Upper lobe of right lung (tissue), 1 donor: ENCODE data around the gene GRM1. TPM values are rescaled to one million over a fixed set of nuclear protein-coding genes. Genes with fewer than 3 reads are reported as not detected.

Source experiments
- ATAC-seq: fragments of 200-7000 bp; cut with Tn5 transposase; one replicate; pipeline ENCODE4 v1.9.1; 2020; ENCODE audit warnings: mild to moderate bottlenecking, moderate library complexity
- DNase-seq: peaks from one replicate; pipeline ENCODE4 v3.0.0-alpha.2; 2020
- H3K27ac ChIP-seq: fragments of 200-600 bp; one replicate; pipeline ENCODE4 v1.8.0; 2022
- H3K27me3 ChIP-seq: fragments of 200-600 bp; one replicate; pipeline ENCODE4 v1.8.0; 2022; ENCODE audit warnings: mild to moderate bottlenecking
- H3K36me3 ChIP-seq: fragments of 200-600 bp; one replicate; pipeline ENCODE4 v1.8.0; 2022
- H3K4me1 ChIP-seq: fragments of 200-600 bp; one replicate; pipeline ENCODE4 v1.8.0; 2022
- H3K4me3 ChIP-seq: fragments of 200-600 bp; one replicate; pipeline ENCODE4 v1.8.0; 2022; ENCODE audit warnings: mild to moderate bottlenecking
- H3K9me3 ChIP-seq: fragments of 200-600 bp; one replicate; pipeline ENCODE4 v1.8.0; 2022
- CTCF ChIP-seq: fragments of 200-600 bp; IDR thresholded peaks from one replicate; pipeline ENCODE4 v1.8.0; 2022; ENCODE audit warnings: antibody characterized with exemption
- intact Hi-C: fragments of 100-400 bp; cut with DNase I; formaldehyde crosslinking; loops from one replicate; pipeline ENCODE4 v1.11.0; 2022
- total RNA-seq: library from RNA; stranded (reverse); fragmentation: NEBNext Ultra II Directional; extraction: Animal tissue kit (Norgen Biotek cat#: 25700); gene quantifications from one replicate; pipeline ENCODE4 v1.2.1, GENCODE V29; 2021
- donor health status: DM: no; HTN: yes; CAD: no; lungs with severe emphysema.

The GRM1 gene
- total RNA-seq, 1 donor from 2014 or later: 0.09 TPM

GRCh38 chr6:146111881-146112450 lies 83.1 kb downstream of the GRM1 start:
- no peak for ATAC-seq

GRCh38 chr6:146113084-146113623 lies 84.3 kb downstream of the GRM1 start:
- intact Hi-C loops: no loop called here
- Histone ChIP-seq H3K27ac (no peak overlapping the region), H3K4me3 (no peak overlapping the region), H3K36me3 (no peaks in the 10 kb centered on the region), H3K4me1 (no peaks in the 10 kb centered on the region), H3K27me3 (no peaks in the 10 kb centered on the region), H3K9me3 (no peaks in the 10 kb centered on the region)
- DNase-seq: no peak
- TF ChIP-seq CTCF: no peak
- no peak for ATAC-seq

More at GRCh38 chr6:146111881-146112450, 83.1 kb downstream of the GRM1 start:
- no peak overlapping the region for H3K4me3 ChIP-seq
- no peaks in the 10 kb centered on the region for H3K4me1 ChIP-seq
- no peak overlapping the region for H3K27ac ChIP-seq
- no peaks in the 10 kb centered on the region for H3K27me3 ChIP-seq
- no peaks in the 10 kb centered on the region for H3K36me3 ChIP-seq
- DNase-seq: no peak
- intact Hi-C loops: no loop called here
- no peak for TF ChIP-seq CTCF
- H3K9me3 ChIP-seq: no peaks in the 10 kb centered on the region

GRCh38 chr6:146123616-146124015 lies 94.8 kb downstream of the GRM1 start:
- ATAC-seq (no peak), DNase-seq (no peak)
- no peaks in the 10 kb centered on the region for H3K4me1 ChIP-seq
- no peak for TF ChIP-seq CTCF
- no peak overlapping the region for H3K4me3 ChIP-seq
- no peak overlapping the region for H3K27ac ChIP-seq
- intact Hi-C loops: no loop called here
- H3K27me3 ChIP-seq: no peaks in the 10 kb centered on the region
- H3K36me3 ChIP-seq: no peaks in the 10 kb centered on the region
- no peaks in the 10 kb centered on the region for H3K9me3 ChIP-seq

- no peaks in the 10 kb centered on the region for H3K36me3 ChIP-seq
- no peak for ATAC-seq
- no peak for TF ChIP-seq CTCF
- H3K27me3 ChIP-seq: no peaks in the 10 kb centered on the region
- H3K9me3 ChIP-seq: no peaks in the 10 kb centered on the region
- no peak for DNase-seq
- H3K27ac ChIP-seq: no peak overlapping the region
- H3K4me3 ChIP-seq: no peak overlapping the region
- intact Hi-C loops: no loop called here
- no peaks in the 10 kb centered on the region for H3K4me1 ChIP-seq
Measured at GRCh38 chr6:146127447-146128215, 98.8 kb downstream of the GRM1 start.

GRCh38 chr6:146133866-146134265 lies 105.0 kb downstream of the GRM1 start:
- Histone ChIP-seq H3K27me3 (no peaks in the 10 kb centered on the region), H3K36me3 (no peaks in the 10 kb centered on the region), H3K9me3 (no peaks in the 10 kb centered on the region), H3K4me1 (no peaks in the 10 kb centered on the region), H3K4me3 (no peak overlapping the region), H3K27ac (no peak overlapping the region)
- no peak for TF ChIP-seq CTCF
- ATAC-seq: no peak
- intact Hi-C loops: no loop called here
- DNase-seq: no peak
